Fibroblast of the aortic adventitia (primary cell): Measurements from ENCODE around the gene DENND1A. TPM values are rescaled to one million over a fixed set of nuclear protein-coding genes. Genes with fewer than 3 reads are reported as not detected.
A peak's percentile ranks its signal among the peaks of the same experiment; 100 is the strongest.
"Not testable (repeated sequence)": the region's sequence is repeated elsewhere in the genome, so short reads cannot be mapped to it uniquely, and the experiment has no call there.

Experiments used
- DNase-seq: peaks from one replicate; pipeline ENCODE4 v3.0.0-alpha.2; 2010; ENCODE audit warnings: low read depth
- H3K4me3 ChIP-seq: 2 replicates; pipeline ENCODE4 v1.5.1; 2011; ENCODE audit warnings: low read depth, mild to moderate bottlenecking, control low read depth, low read length, moderate library complexity
- total RNA-seq: library from RNA; depleted of rRNA; stranded (reverse); fragments of >200 nt; gene quantifications from 2 replicates; pipeline ENCODE4 v1.2.3, GENCODE V29; 2012; ENCODE audit warnings: low replicate concordance
- TF ChIP-seq, protein P1 (sequence below): IDR thresholded peaks from 2 replicates; pipeline ENCODE4 v1.5.1; 2011; ENCODE audit warnings: mild to moderate bottlenecking, low read length, control low read depth, inconsistent platforms; ENCODE audit not compliant: insufficient read depth

The DENND1A gene
- 13.1 and 27.7 TPM in 2 replicates for total RNA-seq

GRCh38 chr9:123929870-123930831 lies at the start of gene DENND1A:
DENND1A (minus strand) TSS chr9:123930126; CDS start chr9:123929905, 221 bp downstream.
- DNase-seq = peak; percentile 76
- TF ChIP-seq, protein P1, sequence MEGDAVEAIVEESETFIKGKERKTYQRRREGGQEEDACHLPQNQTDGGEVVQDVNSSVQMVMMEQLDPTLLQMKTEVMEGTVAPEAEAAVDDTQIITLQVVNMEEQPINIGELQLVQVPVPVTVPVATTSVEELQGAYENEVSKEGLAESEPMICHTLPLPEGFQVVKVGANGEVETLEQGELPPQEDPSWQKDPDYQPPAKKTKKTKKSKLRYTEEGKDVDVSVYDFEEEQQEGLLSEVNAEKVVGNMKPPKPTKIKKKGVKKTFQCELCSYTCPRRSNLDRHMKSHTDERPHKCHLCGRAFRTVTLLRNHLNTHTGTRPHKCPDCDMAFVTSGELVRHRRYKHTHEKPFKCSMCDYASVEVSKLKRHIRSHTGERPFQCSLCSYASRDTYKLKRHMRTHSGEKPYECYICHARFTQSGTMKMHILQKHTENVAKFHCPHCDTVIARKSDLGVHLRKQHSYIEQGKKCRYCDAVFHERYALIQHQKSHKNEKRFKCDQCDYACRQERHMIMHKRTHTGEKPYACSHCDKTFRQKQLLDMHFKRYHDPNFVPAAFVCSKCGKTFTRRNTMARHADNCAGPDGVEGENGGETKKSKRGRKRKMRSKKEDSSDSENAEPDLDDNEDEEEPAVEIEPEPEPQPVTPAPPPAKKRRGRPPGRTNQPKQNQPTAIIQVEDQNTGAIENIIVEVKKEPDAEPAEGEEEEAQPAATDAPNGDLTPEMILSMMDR = no peak
- H3K4me3 ChIP-seq = peak within 1 kb of the TSS; percentile 76

DNA sequence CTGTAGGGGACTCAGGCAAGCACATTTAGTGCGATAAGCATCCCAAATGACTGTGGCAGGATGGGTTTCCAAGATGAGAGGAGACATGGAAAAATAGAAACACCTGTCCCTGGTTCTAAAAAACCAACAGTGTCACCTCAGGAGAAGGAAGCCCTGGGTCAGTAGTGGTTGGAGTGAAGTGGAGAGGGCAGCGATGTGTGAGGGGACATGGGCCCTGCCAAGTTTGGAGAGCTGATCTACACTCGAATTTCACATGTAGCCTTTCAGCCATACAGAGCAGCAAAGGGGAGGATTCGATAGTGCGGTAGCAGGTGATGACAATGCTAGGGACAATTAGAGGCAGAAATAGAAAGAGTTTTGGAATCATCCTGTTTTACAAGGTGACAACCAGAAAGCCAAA lies 49.1 kb upstream of the DENND1A start:
- DNase-seq = no peak
- no peak overlapping the region for H3K4me3 ChIP-seq
- TF ChIP-seq, protein P1 = no peak

DNA sequence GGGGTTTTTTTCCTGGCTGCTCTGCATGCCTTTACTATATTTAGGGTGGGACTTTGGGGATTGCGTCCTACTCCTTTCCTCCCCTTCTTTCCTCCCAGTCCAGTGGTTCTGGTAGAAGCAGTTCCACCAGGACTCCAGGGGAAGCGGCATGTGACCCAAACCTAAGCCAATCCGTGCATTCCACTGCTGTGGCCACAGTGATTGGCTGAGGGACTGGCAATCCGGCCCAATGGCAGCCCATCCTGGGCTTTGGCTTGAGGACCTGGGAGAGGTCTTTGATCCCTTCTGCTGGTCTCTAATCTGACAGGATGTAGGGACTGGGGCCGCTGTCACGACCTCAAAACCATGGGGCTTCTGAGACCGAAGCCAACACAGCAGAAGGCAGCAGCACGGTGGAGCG lies 46.7 kb upstream of the DENND1A start:
- H3K4me3 ChIP-seq = not testable (repeated sequence)

GRCh38 chr9:123975871-123976270 lies 45.9 kb upstream of the DENND1A start:
- no peak overlapping the region for H3K4me3 ChIP-seq
- TF ChIP-seq, protein P1 = no peak
- DNase-seq = no peak

More for the DNA sequence above, 46.7 kb upstream of the DENND1A start:
- not testable (repeated sequence) for DNase-seq

DNA sequence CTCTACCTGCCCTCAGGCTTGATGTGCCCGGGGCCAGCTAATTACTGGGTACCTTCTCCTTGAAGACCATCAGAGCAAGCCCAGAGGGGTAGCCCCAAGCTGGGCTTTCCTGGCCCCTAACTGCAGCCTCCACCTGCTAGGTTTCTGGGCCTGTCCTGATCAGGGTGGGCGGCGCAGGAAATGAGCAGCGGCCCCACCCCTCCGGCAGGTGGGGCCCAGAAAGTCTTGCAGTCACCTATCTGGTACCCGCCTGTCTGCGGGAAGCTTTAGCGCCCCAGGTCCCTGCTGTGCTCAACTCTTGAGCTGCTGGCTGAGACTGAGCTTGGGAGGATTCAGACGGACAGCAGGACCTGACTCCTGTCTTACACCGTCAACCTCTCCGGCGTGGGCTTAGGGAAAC lies 44.5 kb upstream of the DENND1A start:
- TF ChIP-seq, protein P1 = no peak
- H3K4me3 ChIP-seq = no peak overlapping the region
- DNase-seq = no peak

- TF ChIP-seq, protein P1 = no peak
- no peak for DNase-seq
- H3K4me3 ChIP-seq = no peak overlapping the region
Observed at GRCh38 chr9:123973590-123974223, 43.8 kb upstream of the DENND1A start.

DNA sequence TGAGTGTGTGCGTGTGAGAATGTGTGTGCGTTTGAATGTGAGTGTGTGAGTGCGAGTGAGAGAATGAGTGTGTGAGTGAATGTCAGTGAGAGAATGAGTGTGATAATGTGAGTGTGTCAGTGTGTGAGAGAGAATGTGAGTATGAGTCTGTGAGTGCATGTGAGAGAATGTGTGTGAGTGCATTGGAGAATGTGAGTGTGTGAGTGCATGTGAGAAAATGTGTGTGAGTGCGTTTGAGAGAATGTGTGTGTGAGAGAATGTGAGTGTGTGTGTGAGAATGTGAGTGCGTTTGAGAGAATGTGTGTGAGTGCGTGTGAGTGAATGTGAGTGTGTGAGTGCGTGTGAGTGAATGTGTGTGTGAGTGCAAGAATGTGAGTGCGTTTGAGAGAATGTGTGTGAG lies 42.7 kb upstream of the DENND1A start:
- TF ChIP-seq, protein P1 = no peak
- no peak for DNase-seq
- H3K4me3 ChIP-seq = no peak overlapping the region
